Astrocyte of the cerebellum (primary cell): ENCODE results near the gene RAB44.
"Not testable (repeated sequence)": the region's sequence is repeated elsewhere in the genome, so short reads cannot be mapped to it uniquely, and the experiment has no call there.

Experiments
- DNase-seq: peaks from one replicate; pipeline ENCODE4 v3.0.0-alpha.2; 2011; ENCODE audit warnings: low read depth
- H3K4me3 ChIP-seq: 2 replicates; pipeline ENCODE4 v1.5.1; 2011; ENCODE audit warnings: mild to moderate bottlenecking, low read depth, low read length, moderate library complexity
- in situ Hi-C: cut with HindIII; loops from 2 replicates; pipeline ENCODE4 v1.10.0; 2017; ENCODE audit warnings: low sequenced_read_pairs
- TF ChIP-seq, protein P1 (sequence below): IDR thresholded peaks from 2 replicates; pipeline ENCODE4 v1.5.1; 2012; ENCODE audit warnings: low read length, low read depth, moderate library complexity, mild to moderate bottlenecking; ENCODE audit errors: missing control alignments

RAB44 gene, protein sequence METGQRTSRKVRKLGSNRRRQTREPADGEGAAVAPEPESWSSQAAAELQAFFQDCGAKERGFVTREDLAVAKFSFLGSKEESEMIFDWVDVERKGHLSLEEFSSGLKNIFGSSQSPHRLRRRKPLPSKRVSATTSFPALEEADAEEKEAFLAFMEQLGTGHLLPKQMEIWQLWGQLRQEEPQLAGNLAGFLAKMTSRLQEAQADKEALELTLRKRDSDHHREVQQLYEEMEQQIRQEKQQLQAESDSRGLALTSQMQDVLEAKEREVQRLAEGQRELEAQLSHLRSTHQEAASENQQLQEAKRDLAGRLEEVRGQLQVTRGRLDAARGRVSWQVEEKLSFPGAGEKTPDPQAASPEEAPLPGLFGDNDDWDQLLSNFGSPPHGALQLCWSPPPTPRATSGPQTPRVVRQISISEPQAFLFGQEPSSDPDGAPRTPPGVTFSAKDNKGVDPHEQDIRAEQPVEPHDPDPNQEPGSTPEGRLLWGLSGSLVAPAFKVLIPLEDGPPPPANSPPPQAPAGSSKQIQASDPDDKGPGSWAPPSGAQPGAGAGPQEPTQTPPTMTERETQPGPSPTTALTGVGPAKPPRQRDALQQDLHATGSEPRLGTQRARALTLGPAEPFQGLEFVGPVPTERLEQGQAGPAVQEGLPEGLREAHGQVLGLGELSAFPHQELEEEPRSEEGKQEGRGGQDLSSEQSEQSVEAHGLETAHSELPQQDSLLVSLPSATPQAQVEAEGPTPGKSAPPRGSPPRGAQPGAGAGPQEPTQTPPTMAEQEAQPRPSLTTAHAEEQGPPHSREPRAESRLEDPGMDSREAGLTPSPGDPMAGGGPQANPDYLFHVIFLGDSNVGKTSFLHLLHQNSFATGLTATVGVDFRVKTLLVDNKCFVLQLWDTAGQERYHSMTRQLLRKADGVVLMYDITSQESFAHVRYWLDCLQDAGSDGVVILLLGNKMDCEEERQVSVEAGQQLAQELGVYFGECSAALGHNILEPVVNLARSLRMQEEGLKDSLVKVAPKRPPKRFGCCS

GRCh38 chr6:36697481-36697903 is at the start of gene RAB44:
RAB44 (plus strand) TSS chr6:36697826; CDS start chr6:36704236, 6,410 bp downstream.
- TF ChIP-seq, protein P1, sequence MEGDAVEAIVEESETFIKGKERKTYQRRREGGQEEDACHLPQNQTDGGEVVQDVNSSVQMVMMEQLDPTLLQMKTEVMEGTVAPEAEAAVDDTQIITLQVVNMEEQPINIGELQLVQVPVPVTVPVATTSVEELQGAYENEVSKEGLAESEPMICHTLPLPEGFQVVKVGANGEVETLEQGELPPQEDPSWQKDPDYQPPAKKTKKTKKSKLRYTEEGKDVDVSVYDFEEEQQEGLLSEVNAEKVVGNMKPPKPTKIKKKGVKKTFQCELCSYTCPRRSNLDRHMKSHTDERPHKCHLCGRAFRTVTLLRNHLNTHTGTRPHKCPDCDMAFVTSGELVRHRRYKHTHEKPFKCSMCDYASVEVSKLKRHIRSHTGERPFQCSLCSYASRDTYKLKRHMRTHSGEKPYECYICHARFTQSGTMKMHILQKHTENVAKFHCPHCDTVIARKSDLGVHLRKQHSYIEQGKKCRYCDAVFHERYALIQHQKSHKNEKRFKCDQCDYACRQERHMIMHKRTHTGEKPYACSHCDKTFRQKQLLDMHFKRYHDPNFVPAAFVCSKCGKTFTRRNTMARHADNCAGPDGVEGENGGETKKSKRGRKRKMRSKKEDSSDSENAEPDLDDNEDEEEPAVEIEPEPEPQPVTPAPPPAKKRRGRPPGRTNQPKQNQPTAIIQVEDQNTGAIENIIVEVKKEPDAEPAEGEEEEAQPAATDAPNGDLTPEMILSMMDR, result no peak
- DNase-seq, result no peak
- in situ Hi-C loops, result no loop called here
- H3K4me3 ChIP-seq, result no peak within 1 kb of the TSS

DNA sequence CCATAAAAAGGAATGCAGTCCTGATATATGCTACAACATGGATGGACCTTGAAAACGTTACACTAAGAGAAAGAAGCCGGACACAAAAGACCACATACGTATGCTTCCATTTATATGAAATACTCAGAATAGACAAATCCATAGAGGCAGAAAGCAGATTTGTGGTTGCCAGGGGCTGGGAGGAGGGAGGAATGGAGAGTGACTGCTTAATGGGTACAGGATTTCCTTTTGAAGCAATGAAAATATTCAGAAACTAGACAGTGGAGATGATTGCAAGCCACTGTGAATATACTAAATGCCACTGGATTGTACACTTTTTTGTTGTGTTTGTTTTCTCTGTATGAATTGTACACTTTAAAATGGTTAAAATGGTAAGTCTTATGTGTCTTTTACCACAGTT is 48.5 kb upstream of the RAB44 start:
- in situ Hi-C loops, result no loop called here
- no peak for DNase-seq
- TF ChIP-seq, protein P1, result no peak
- H3K4me3 ChIP-seq, result no peak overlapping the region

DNA sequence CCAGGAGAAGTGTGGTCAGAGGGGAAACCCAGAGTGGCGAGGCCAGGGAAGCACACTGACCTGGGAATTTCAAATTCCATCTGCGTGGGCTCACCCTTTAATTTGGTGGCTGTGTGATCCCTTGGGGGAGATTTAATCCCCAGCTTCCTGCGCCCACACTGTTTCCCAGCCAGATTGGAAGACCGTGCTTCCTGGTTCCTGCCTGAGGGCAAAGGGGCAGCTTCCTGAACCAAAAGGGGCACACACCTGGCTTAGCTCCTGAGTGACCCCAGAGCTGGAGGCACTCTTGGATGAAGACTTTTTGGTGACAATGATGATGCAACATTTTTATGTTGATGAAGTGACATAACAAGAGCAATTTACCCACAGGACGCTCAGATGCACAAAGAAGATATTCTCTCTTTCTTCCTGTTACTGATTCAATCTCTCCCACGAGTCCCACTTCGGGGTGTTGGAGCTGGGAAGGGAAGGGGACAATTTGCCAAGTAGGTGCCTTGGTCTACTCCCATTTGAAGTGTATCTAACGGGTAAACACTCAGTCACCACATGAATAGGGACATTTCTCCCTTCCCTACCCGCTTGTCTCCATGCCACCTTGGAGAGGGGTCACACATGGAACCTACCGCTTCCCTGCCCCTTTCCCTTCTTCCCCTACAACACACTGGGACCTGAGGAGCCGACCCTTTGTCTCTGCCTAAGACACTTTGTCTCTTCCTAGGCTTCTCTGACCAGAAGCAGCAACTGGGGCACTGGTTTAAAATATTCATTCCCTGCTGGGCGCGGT is 47.7 kb upstream of the RAB44 start:
- DNase-seq, result no peak
- in situ Hi-C loops, result no loop called here
- TF ChIP-seq, protein P1, result no peak

GRCh38 chr6:36650848-36651478 is 46.7 kb upstream of the RAB44 start:
- no peak for DNase-seq
- H3K4me3 ChIP-seq, result no peak overlapping the region
- TF ChIP-seq, protein P1, result no peak
- in situ Hi-C loops, result no loop called here

More for the DNA sequence above, 47.7 kb upstream of the RAB44 start:
- H3K4me3 ChIP-seq, result no peak overlapping the region

GRCh38 chr6:36651659-36652379 is 45.8 kb upstream of the RAB44 start:
- no peak for DNase-seq
- TF ChIP-seq, protein P1, result no peak
- no peak overlapping the region for H3K4me3 ChIP-seq
- in situ Hi-C loops, result no loop called here

DNA sequence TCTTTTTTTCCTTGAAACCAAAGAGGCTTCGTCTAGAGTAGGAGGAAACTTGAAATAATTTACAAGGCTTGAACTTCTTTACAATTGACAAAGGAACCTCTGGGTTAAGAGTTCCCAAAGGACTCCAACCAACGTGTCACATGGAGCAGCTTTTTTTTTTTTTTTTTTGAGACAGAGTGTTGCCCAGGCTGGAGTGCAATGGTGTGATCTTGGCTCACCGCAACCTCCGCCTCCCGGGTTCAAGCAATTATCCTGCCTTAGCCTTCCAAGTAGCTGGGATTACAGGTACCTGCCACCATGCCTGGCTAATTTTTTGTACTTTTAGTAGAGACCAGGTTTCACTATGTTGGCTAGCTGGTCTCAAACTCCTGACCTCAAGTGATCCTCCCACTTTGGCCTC is 43.2 kb upstream of the RAB44 start:
- H3K4me3 ChIP-seq, in situ Hi-C loops, DNase-seq: not testable (repeated sequence)
